ENCODE data around the gene CDC42SE1.

CDC42SE1 gene

GRCh38 chr1:151026460-151026859, 33.0 kb downstream of the CDC42SE1 start:
- DNase-seq (ENCODE audit: low read depth, low spot score) = no peak
- TF ChIP-seq CTCF (IDR thresholded peaks at IDR 0.05; ENCODE audit: low read depth, low read length) = no peak
- in situ Hi-C loops (cut with HindIII; ENCODE audit: low sequenced_read_pairs) = no loop called here
- H3K4me3 ChIP-seq (ENCODE audit: low read depth, low read length) = no peak overlapping the region

GRCh38 chr1:151024540-151025146, 34.8 kb downstream of the CDC42SE1 start:
- peak; percentile 77 for TF ChIP-seq CTCF (IDR thresholded peaks at IDR 0.05; ENCODE audit: low read depth, low read length)
- DNase-seq (ENCODE audit: low read depth, low spot score) = peak; percentile 61
- in situ Hi-C loops (cut with HindIII; ENCODE audit: low sequenced_read_pairs) = no loop called here
- H3K4me3 ChIP-seq (ENCODE audit: low read depth, low read length) = no peak overlapping the region

- no peak for TF ChIP-seq CTCF (IDR thresholded peaks at IDR 0.05; ENCODE audit: low read depth, low read length)
- DNase-seq (ENCODE audit: low read depth, low spot score) = peak; percentile 34
- H3K4me3 ChIP-seq (ENCODE audit: low read depth, low read length) = no peak overlapping the region
- in situ Hi-C loops (cut with HindIII; ENCODE audit: low sequenced_read_pairs) = no loop called here
These were observed 45.9 kb downstream of the CDC42SE1 start for GRCh38 chr1:151013518-151013917.

- in situ Hi-C loops (cut with HindIII; ENCODE audit: low sequenced_read_pairs) = no loop called here
- DNase-seq (ENCODE audit: low read depth, low spot score) = no peak
- no peak for TF ChIP-seq CTCF (IDR thresholded peaks at IDR 0.05; ENCODE audit: low read depth, low read length)
- H3K4me3 ChIP-seq (ENCODE audit: low read depth, low read length) = no peak overlapping the region
These were observed 46.5 kb downstream of the CDC42SE1 start for GRCh38 chr1:151012684-151013471.

- in situ Hi-C loops (cut with HindIII; ENCODE audit: low sequenced_read_pairs) = no loop called here
- no peak for TF ChIP-seq CTCF (IDR thresholded peaks at IDR 0.05; ENCODE audit: low read depth, low read length)
- H3K4me3 ChIP-seq (ENCODE audit: low read depth, low read length) = no peak overlapping the region
- DNase-seq (ENCODE audit: low read depth, low spot score) = no peak
These were observed 48.1 kb downstream of the CDC42SE1 start for GRCh38 chr1:151011154-151011850.

- no peak for TF ChIP-seq CTCF (IDR thresholded peaks at IDR 0.05; ENCODE audit: low read depth, low read length)
- in situ Hi-C loops (cut with HindIII; ENCODE audit: low sequenced_read_pairs) = no loop called here
- no peak for DNase-seq (ENCODE audit: low read depth, low spot score)
- no peak overlapping the region for H3K4me3 ChIP-seq (ENCODE audit: low read depth, low read length)
These were observed 49.1 kb downstream of the CDC42SE1 start for GRCh38 chr1:151010346-151010726.

Data from astrocyte of the spinal cord (primary cell).